A549 (cell line): ENCODE data around the gene FGD2.

Experiments
- CBX2 ChIP-seq: fragments of 200-600 bp; sonication (generic); IDR thresholded peaks from 2 replicates; pipeline ENCODE4 v1.6.1; 2016; ENCODE audit warnings: low read depth, mild to moderate bottlenecking, borderline replicate concordance
- CEBPB ChIP-seq, 2 experiments: fragments of >200 bp in 1 of 2; sonication (Bioruptor Twin) in 1 of 2; formaldehyde crosslinking in 1 of 2; IDR thresholded peaks; 2 replicates each; pipeline ENCODE4 v1.6.1; 2012 to 2016
- CTCF ChIP-seq: fragments of >200 bp; sonication (Bioruptor Twin); formaldehyde crosslinking; IDR thresholded peaks from 3 replicates; pipeline ENCODE4 v1.5.1; 2016
- JUNB ChIP-seq: fragments of >200 bp; sonication (Bioruptor Twin); formaldehyde crosslinking; IDR thresholded peaks from 2 replicates; pipeline ENCODE4 v1.6.1; 2016
- KDM1A ChIP-seq: fragments of 200-600 bp; sonication (generic); IDR thresholded peaks from 2 replicates; pipeline ENCODE4 v1.6.1; 2016; ENCODE audit warnings: low read depth, mild to moderate bottlenecking
- MAFK ChIP-seq: fragments of 450-650 bp; IDR thresholded peaks from 2 replicates; pipeline ENCODE4 v1.6.1; 2014; ENCODE audit not compliant: partially characterized antibody
- MAX ChIP-seq: IDR thresholded peaks from 2 replicates; pipeline ENCODE4 v1.6.1; 2012
- POLR2A ChIP-seq: IDR thresholded peaks from 2 replicates; pipeline ENCODE4 v1.6.1; 2012; ENCODE audit warnings: mild to moderate bottlenecking, low read length
- POLR2AphosphoS2 ChIP-seq: conservative IDR thresholded peaks from 2 replicates; pipeline ENCODE4 v1.6.1; 2012; ENCODE audit warnings: low read length, improper control_type of control experiment, inconsistent platforms
- RAD21 ChIP-seq, 2 experiments: fragments of >200 bp in 1 of 2; sonication (Bioruptor Twin) in 1 of 2; formaldehyde crosslinking in 1 of 2; IDR thresholded peaks in 1 of 2; conservative IDR thresholded peaks in 1 of 2; 2 replicates in 1 of 2; 3 replicates in 1 of 2; pipeline ENCODE4 v1.6.1; 2012 to 2018; ENCODE audit warnings: inconsistent platforms in 1 of 2
- ZFP36 ChIP-seq: fragments of 450-650 bp; IDR thresholded peaks from 2 replicates; pipeline ENCODE4 v1.6.1; 2014; ENCODE audit warnings: borderline replicate concordance; ENCODE audit not compliant: partially characterized antibody
- ZNF302 ChIP-seq: fragments of 250-450 bp; sonication (Bioruptor Pico); IDR thresholded peaks from 2 replicates; pipeline ENCODE4 v1.9.0; 2021; ENCODE audit warnings: inconsistent platforms, mild to moderate bottlenecking, moderate library complexity

GRCh38 chr6:37039958-37040357 is 34.5 kb downstream of the FGD2 start:
- TF ChIP-seq POLR2A (no peak), CTCF (no peak), MAFK (no peak), CBX2 (no peak), POLR2AphosphoS2 (no peak), ZNF302 (CRISPR knock-in tag) (no peak), KDM1A (no peak), CEBPB (IDR thresholded peaks at IDR 0.05) (no peak), JUNB (no peak), RAD21 (conservative IDR thresholded peaks at IDR 0.05 in 1 of 2, IDR thresholded peaks at IDR 0.05 in 1 of 2) (no peak), ZFP36 (no peak), MAX (no peak)
